ENCODE measurements around the gene MCF2L. TPM values are rescaled to one million over a fixed set of nuclear protein-coding genes. Genes with fewer than 3 reads are reported as not detected.

Gene MCF2L
- total RNA-seq, 1 donor = 3.2 TPM

- DNase-seq (ENCODE audit: low read depth in 2 of 3, low spot score in 2 of 3) = peak; percentile 83 to 98 (median 92)
These were observed 26.2 kb upstream of the MCF2L start for GRCh38 chr13:112942689-112943308.

- DNase-seq (ENCODE audit: low read depth in 2 of 3, low spot score in 2 of 3) = peak in 2 of 3 donors; percentile 9 to 18
These were observed 25.5 kb upstream of the MCF2L start for GRCh38 chr13:112943309-112944125.

- no peak for DNase-seq (ENCODE audit: low read depth in 2 of 3, low spot score in 2 of 3)
These were observed 21.2 kb upstream of the MCF2L start for GRCh38 chr13:112947796-112948195.

GRCh38 chr13:112951674-112952371, 17.2 kb upstream of the MCF2L start:
- DNase-seq (ENCODE audit: low read depth in 2 of 3, low spot score in 2 of 3) = no peak

GRCh38 chr13:112952759-112953551, 16.1 kb upstream of the MCF2L start:
- DNase-seq (ENCODE audit: low read depth in 2 of 3, low spot score in 2 of 3) = no peak

- no peak for DNase-seq (ENCODE audit: low read depth in 2 of 3, low spot score in 2 of 3)
These were observed 15.2 kb upstream of the MCF2L start for GRCh38 chr13:112953591-112954487.

- DNase-seq (ENCODE audit: low read depth in 2 of 3, low spot score in 2 of 3) = no peak
These were observed 14.3 kb upstream of the MCF2L start for GRCh38 chr13:112954488-112955270.

GRCh38 chr13:112955271-112955937, 13.6 kb upstream of the MCF2L start:
- DNase-seq (ENCODE audit: low read depth in 2 of 3, low spot score in 2 of 3) = no peak

- DNase-seq (ENCODE audit: low read depth in 2 of 3, low spot score in 2 of 3) = no peak
These were observed 13.1 kb upstream of the MCF2L start for GRCh38 chr13:112955956-112956355.

- DNase-seq (ENCODE audit: low read depth in 2 of 3, low spot score in 2 of 3) = no peak
These were observed 12.3 kb upstream of the MCF2L start for GRCh38 chr13:112956571-112957294.

- DNase-seq (ENCODE audit: low read depth in 2 of 3, low spot score in 2 of 3) = no peak
These were observed 11.7 kb upstream of the MCF2L start for GRCh38 chr13:112957295-112957677.

GRCh38 chr13:112958127-112958989, 10.7 kb upstream of the MCF2L start:
- DNase-seq (ENCODE audit: low read depth in 2 of 3, low spot score in 2 of 3) = no peak

- no peak for DNase-seq (ENCODE audit: low read depth in 2 of 3, low spot score in 2 of 3)
These were observed 9.8 kb upstream of the MCF2L start for GRCh38 chr13:112959206-112959605.

- no peak for DNase-seq (ENCODE audit: low read depth in 2 of 3, low spot score in 2 of 3)
These were observed 9.1 kb upstream of the MCF2L start for GRCh38 chr13:112959701-112960542.

GRCh38 chr13:112960706-112961105, 8.3 kb upstream of the MCF2L start:
- DNase-seq (ENCODE audit: low read depth in 2 of 3, low spot score in 2 of 3) = no peak

Measured in hematopoietic multipotent progenitor cell (in vitro differentiated cells).